Hippocampal formation (tissue), 2 donors: ENCODE measurements around the gene TSPAN10.

Experiments
- DNase-seq, 2 donors: peaks; one replicate each; lab custom pipeline; 2025; lab: John Stamatoyannopoulos, UW

TSPAN10 gene

GRCh38 chr17:81635431-81635830 is 1.6 kb upstream of the TSPAN10 start:
- no peak for DNase-seq

- DNase-seq: no peak
These were observed 957 bp upstream of the TSPAN10 start for GRCh38 chr17:81635973-81636504.

- no peak for DNase-seq
These were observed 1.7 kb downstream of the TSPAN10 start for GRCh38 chr17:81638683-81639082.

- no peak for DNase-seq
These were observed 3.0 kb downstream of the TSPAN10 start for GRCh38 chr17:81640011-81640410.

GRCh38 chr17:81641825-81642489 is 5.0 kb downstream of the TSPAN10 start:
- DNase-seq: no peak

- DNase-seq: no peak
These were observed 7.5 kb downstream of the TSPAN10 start for GRCh38 chr17:81644496-81644895.

GRCh38 chr17:81644976-81645952 is 8.3 kb downstream of the TSPAN10 start:
- no peak for DNase-seq

- no peak for DNase-seq
These were observed 10.0 kb downstream of the TSPAN10 start for GRCh38 chr17:81646869-81647600.

- no peak for DNase-seq
These were observed 10.6 kb downstream of the TSPAN10 start for GRCh38 chr17:81647640-81648012.

- DNase-seq: no peak
These were observed 11.2 kb downstream of the TSPAN10 start for GRCh38 chr17:81648013-81648706.

GRCh38 chr17:81648707-81649085 is 11.7 kb downstream of the TSPAN10 start:
- DNase-seq: no peak

GRCh38 chr17:81650951-81651350 is 14.0 kb downstream of the TSPAN10 start:
- DNase-seq: no peak

- no peak for DNase-seq
These were observed 14.7 kb downstream of the TSPAN10 start for GRCh38 chr17:81651692-81652091.

- DNase-seq: no peak
These were observed 16.1 kb downstream of the TSPAN10 start for GRCh38 chr17:81652906-81653771.

- DNase-seq: no peak
These were observed 18.6 kb downstream of the TSPAN10 start for GRCh38 chr17:81655378-81656117.

- no peak for DNase-seq
These were observed 19.2 kb downstream of the TSPAN10 start, which contains the start of gene PDE6G for GRCh38 chr17:81656118-81656743. TSS of gene PDE6G (minus strand) at chr17:81656542. CDS start at chr17:81653305, 3,237 bp downstream.

GRCh38 chr17:81656835-81657234 is 19.8 kb downstream of the TSPAN10 start:
- no peak for DNase-seq

GRCh38 chr17:81659038-81659437 is 22.0 kb downstream of the TSPAN10 start:
- no peak for DNase-seq

- no peak for DNase-seq
These were observed 23.4 kb downstream of the TSPAN10 start for GRCh38 chr17:81660441-81660840.
